GM21737 (cell line): ENCODE measurements around the gene CSH1.
"Not testable (repeated sequence)": the region's sequence is repeated elsewhere in the genome, so short reads cannot be mapped to it uniquely, and the experiment has no call there.

Source experiments
- ATAC-seq: cut with Tn5 transposase; IDR thresholded peaks from one replicate; pipeline ENCODE4 v1.9.1; 2021; ENCODE audit warnings: mild to moderate bottlenecking, moderate library complexity; ENCODE audit not compliant: unreplicated experiment

Gene CSH1

GRCh38 chr17:63907161-63907778 is 10.9 kb upstream of the CSH1 start:
- ATAC-seq, result not testable (repeated sequence)

GRCh38 chr17:63904796-63905195 is 8.4 kb upstream of the CSH1 start:
- not testable (repeated sequence) for ATAC-seq

GRCh38 chr17:63903787-63904201 is 7.4 kb upstream of the CSH1 start:
- not testable (repeated sequence) for ATAC-seq

- ATAC-seq, result not testable (repeated sequence)
These were observed 5.6 kb upstream of the CSH1 start for GRCh38 chr17:63901971-63902370.

- not testable (repeated sequence) for ATAC-seq
These were observed 2.8 kb upstream of the CSH1 start for GRCh38 chr17:63898899-63899798.

GRCh38 chr17:63894821-63895220 is 1.6 kb downstream of the CSH1 start:
- ATAC-seq, result not testable (repeated sequence)

- ATAC-seq, result not testable (repeated sequence)
These were observed 2.4 kb downstream of the CSH1 start for GRCh38 chr17:63894021-63894420.

- ATAC-seq, result not testable (repeated sequence)
These were observed 3.9 kb downstream of the CSH1 start for GRCh38 chr17:63892316-63893037.

- not testable (repeated sequence) for ATAC-seq
These were observed 7.1 kb downstream of the CSH1 start for GRCh38 chr17:63889026-63889848.

- not testable (repeated sequence) for ATAC-seq
These were observed 11.3 kb downstream of the CSH1 start for GRCh38 chr17:63885119-63885518.

GRCh38 chr17:63882626-63883126 is 13.7 kb downstream of the CSH1 start:
- ATAC-seq, result not testable (repeated sequence)

- no peak for ATAC-seq
These were observed 14.3 kb downstream of the CSH1 start, which contains the start of gene GH2 for GRCh38 chr17:63881935-63882601. TSS of gene GH2 (minus strand) at chr17:63881944. CDS start at chr17:63881801, 143 bp downstream.

- not testable (repeated sequence) for ATAC-seq
These were observed 15.0 kb downstream of the CSH1 start for GRCh38 chr17:63881337-63881736.

GRCh38 chr17:63880706-63881105 is 15.7 kb downstream of the CSH1 start:
- no peak for ATAC-seq

GRCh38 chr17:63878413-63878812 is 18.0 kb downstream of the CSH1 start:
- ATAC-seq, result not testable (repeated sequence)

GRCh38 chr17:63874693-63875092 is 21.7 kb downstream of the CSH1 start:
- not testable (repeated sequence) for ATAC-seq

GRCh38 chr17:63874061-63874626 is 22.2 kb downstream of the CSH1 start:
- not testable (repeated sequence) for ATAC-seq

- not testable (repeated sequence) for ATAC-seq
These were observed 22.8 kb downstream of the CSH1 start, which contains the start of gene CSH2 for GRCh38 chr17:63873577-63873976. TSS of gene CSH2 (minus strand) at chr17:63873677. CDS start at chr17:63873614, 63 bp downstream.
